Coronary artery (tissue), 2 donors: Measurements from ENCODE around the gene PNPLA3.

ENCODE experiments used
- DNase-seq: peaks from one replicate; pipeline ENCODE4 v3.0.0-alpha.2; 2017; ENCODE audit warnings: low spot score
- H3K27ac ChIP-seq, 2 donors: fragments of 200-600 bp; sonication (generic); one replicate each; pipeline ENCODE4 v1.5.1; 2016 to 2019
- H3K4me3 ChIP-seq: fragments of 200-600 bp; sonication (generic); 2 replicates; pipeline ENCODE4 v1.5.1; 2016; ENCODE audit warnings: mild to moderate bottlenecking, moderate library complexity
- CTCF ChIP-seq: fragments of 200-600 bp; sonication (generic); IDR thresholded peaks from one replicate; pipeline ENCODE4 v1.5.1; 2019; ENCODE audit warnings: antibody characterized with exemption

The PNPLA3 gene

DNA sequence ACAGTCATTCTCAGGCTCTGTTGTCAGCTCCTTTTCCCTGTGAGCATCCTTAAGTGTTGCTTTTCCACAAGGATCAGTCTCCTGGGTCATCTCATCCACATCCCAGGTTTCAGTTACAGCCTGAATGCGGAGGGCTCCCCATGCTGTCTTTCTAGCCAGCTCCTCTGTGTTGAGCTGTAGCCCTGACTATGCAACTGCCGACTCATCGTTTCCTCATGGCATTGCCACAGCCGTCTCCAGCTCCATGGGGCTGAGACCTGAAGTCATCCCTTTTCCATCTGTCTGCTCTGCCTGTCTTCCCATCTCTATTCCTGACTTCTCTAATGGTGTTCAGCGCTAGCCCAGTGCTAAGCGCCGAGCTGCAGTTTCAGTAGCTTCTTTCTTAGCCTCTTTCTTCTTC, 43.5 kb downstream of the PNPLA3 start:
- TF ChIP-seq CTCF: no peak
- Histone ChIP-seq H3K27ac (no peak overlapping the region), H3K4me3 (no peak overlapping the region)
- DNase-seq: peak; percentile 24

DNA sequence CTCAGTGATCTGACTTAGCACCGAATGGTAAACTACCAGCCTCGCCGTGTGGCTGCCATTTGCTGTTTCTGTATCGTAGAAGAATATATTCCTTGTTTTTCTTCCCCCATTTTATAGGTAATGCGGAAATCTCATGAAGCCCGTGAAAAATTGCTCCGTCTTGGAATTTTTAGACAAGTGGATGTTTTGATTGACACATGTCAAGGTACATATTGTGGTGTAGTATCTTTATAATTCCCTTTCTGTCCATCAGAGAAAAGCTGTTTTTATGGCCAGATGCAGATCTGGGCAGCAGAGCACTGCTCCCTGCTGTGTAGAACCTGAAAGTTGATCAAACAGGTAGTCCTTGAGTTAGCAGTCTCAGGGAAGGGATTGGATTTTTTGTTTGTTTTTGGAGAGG, 45.0 kb downstream of the PNPLA3 start:
- H3K4me3 ChIP-seq: no peak overlapping the region
- DNase-seq: no peak
- H3K27ac ChIP-seq: no peak overlapping the region
- TF ChIP-seq CTCF: no peak

- peak; percentile 55 for DNase-seq
- TF ChIP-seq CTCF: no peak
- Histone ChIP-seq H3K4me3 (no peak overlapping the region), H3K27ac (no peak overlapping the region)
Observed at GRCh38 chr22:43969021-43969878, 45.6 kb downstream of the PNPLA3 start.

DNA sequence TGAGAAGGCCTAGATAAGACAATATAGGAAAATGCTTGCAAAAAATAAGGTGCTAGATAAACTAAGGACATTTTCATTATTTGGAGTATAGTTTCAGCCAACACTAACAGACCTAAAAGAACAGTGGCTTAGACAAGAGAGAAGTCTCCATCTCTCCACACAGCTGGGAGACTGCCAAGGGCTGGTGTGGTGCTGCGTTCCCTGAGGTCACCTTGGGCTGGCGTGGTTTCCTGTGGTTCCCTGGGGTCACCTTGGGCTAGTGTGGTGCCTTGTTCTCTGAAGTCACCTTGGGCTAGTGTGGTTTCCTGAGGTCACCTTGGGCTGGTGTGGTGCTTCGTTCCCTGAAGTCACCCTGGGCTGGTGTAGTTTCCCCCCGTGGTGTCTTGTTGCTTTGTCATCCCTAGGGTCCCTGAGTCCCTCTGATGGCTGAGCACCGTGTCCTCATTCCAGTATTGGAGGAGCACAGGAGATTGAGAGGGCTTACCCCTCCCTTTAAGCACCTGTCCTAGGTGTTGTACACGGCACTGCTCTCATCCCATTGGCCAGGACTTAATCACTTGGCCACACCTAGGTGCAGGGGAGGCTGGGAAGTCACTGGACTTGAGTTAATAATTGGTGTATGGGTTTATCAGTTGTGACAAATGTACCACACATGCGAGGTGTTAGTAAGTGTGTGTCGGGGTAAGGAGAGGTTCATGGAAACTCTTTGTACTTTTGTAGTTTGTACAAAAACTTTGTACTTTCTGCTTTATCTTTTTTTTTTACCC, 46.6 kb downstream of the PNPLA3 start:
- Histone ChIP-seq H3K4me3 (no peak overlapping the region), H3K27ac (no peak overlapping the region)
- no peak for TF ChIP-seq CTCF
- peak; percentile 45 for DNase-seq

GRCh38 chr22:43971112-43971511, 47.5 kb downstream of the PNPLA3 start:
- no peak overlapping the region for H3K4me3 ChIP-seq
- H3K27ac ChIP-seq: no peak overlapping the region
- no peak for TF ChIP-seq CTCF
- peak; percentile 28 for DNase-seq

DNA sequence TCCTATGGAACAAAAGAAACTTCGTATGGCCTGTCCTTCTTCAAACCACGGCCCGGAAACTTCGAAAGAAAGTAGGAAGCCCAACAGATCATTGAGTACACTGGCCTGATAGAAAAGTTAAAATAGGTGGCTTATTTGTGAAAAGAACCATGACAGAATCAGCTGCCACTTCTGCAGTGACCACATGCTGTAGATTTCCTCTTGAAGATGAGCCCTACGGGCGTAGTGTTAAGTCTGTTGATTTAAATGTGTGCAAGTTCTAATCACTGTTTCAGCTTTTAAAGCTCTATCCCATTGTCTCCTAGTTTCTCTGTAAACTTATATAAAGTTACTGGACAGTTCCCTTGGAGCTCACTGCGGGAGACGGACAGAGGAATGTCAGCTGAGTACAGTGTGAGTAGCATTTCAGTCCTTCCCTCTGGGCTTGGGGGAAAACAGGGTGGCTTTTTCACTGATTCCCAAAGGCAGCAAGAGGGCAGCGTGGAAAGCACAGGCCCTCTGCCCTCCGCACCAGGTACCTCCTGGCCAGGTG, 49.4 kb downstream of the PNPLA3 start:
- Histone ChIP-seq H3K4me3 (no peak overlapping the region), H3K27ac (no peak overlapping the region)
- TF ChIP-seq CTCF: no peak
- DNase-seq: no peak
